Bronchial epithelial cell (primary cell): ENCODE results near the gene PRAMEF12. TPM values are rescaled to one million over a fixed set of nuclear protein-coding genes. Genes with fewer than 3 reads are reported as not detected.
A peak's percentile ranks its signal among the peaks of the same experiment; 100 is the strongest.
"Not testable (repeated sequence)": the region's sequence is repeated elsewhere in the genome, so short reads cannot be mapped to it uniquely, and the experiment has no call there.

Experiments
- DNase-seq: peaks from one replicate; pipeline ENCODE4 v3.0.0-alpha.2; 2010; ENCODE audit warnings: low read depth
- FAIRE-seq: peaks from 2 replicates; lab custom pipeline; 2011; peaks lifted over from hg19 to GRCh38; lab: Jason Lieb, UNC
- H3K27me3 ChIP-seq: 2 replicates; pipeline ENCODE4 v1.5.1; 2011; ENCODE audit warnings: low read length; ENCODE audit not compliant: control insufficient read depth, insufficient read depth
- H3K36me3 ChIP-seq: 2 replicates; pipeline ENCODE4 v1.5.1; 2011; ENCODE audit warnings: low read length; ENCODE audit not compliant: control insufficient read depth, insufficient read depth
- H3K4me3 ChIP-seq: 2 replicates; pipeline ENCODE4 v1.5.1; 2011; ENCODE audit warnings: mild to moderate bottlenecking, low read depth, low read length, control low read depth
- total RNA-seq: library from RNA; depleted of rRNA; stranded (reverse); fragments of >200 nt; gene quantifications from 2 replicates; pipeline ENCODE4 v1.2.1, GENCODE V29; 2014
- TF ChIP-seq, protein P1 (sequence below): IDR thresholded peaks from 2 replicates; pipeline ENCODE4 v1.5.1; 2011; ENCODE audit warnings: mild to moderate bottlenecking, moderate library complexity, low read length, control low read depth, inconsistent platforms; ENCODE audit not compliant: insufficient read depth, severe bottlenecking

The PRAMEF12 gene
- total RNA-seq, 1 donor from 2014 or later, result not detected

DNA sequence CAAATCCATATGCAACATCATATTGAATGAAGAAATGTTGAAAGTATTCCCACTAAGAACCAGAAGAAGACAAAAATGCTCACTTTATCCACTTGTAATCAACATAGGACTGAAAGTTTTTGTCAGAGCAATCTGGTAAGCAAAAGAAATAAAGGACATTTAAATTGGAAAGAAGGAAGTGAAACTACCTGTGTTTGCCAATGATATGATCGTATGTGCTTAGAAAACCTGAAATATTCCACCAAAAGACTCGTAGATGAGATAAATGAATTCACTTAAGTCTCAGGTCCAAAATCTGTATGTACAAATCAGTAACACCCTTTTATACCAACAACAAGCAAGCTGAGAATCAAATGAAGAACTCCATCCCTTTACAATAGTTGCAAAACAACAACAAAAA is 26.2 kb downstream of the PRAMEF12 start:
- TF ChIP-seq, protein P1, sequence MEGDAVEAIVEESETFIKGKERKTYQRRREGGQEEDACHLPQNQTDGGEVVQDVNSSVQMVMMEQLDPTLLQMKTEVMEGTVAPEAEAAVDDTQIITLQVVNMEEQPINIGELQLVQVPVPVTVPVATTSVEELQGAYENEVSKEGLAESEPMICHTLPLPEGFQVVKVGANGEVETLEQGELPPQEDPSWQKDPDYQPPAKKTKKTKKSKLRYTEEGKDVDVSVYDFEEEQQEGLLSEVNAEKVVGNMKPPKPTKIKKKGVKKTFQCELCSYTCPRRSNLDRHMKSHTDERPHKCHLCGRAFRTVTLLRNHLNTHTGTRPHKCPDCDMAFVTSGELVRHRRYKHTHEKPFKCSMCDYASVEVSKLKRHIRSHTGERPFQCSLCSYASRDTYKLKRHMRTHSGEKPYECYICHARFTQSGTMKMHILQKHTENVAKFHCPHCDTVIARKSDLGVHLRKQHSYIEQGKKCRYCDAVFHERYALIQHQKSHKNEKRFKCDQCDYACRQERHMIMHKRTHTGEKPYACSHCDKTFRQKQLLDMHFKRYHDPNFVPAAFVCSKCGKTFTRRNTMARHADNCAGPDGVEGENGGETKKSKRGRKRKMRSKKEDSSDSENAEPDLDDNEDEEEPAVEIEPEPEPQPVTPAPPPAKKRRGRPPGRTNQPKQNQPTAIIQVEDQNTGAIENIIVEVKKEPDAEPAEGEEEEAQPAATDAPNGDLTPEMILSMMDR, result no peak
- H3K27me3 ChIP-seq, result no peaks in the 10 kb centered on the region
- no peaks in the 10 kb centered on the region for H3K36me3 ChIP-seq
- DNase-seq (no peak), FAIRE-seq (no peak)
- no peak overlapping the region for H3K4me3 ChIP-seq

DNA sequence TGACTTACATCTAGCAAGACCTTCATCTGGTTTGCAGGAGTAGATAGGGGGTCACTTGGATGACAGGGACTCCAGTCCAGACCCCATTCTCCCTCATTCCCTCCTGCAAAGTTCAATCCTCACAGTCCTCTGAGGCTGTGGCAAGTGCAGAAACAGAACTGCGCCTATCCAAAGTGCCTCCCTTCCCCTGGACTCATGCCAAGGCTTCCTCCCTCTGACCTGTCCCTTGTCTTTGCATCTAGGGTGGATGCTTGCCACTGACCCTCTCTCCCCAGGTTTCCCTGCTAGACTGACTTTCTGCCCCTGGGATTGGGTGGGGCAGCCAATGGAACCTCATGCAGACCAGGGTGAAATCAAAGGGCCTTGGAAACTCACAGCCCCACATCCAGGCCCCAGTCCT is 36.4 kb downstream of the PRAMEF12 start:
- Histone ChIP-seq H3K4me3 (no peak overlapping the region), H3K27me3 (no peaks in the 10 kb centered on the region), H3K36me3 (no peaks in the 10 kb centered on the region)
- no peak for FAIRE-seq
- TF ChIP-seq, protein P1, result no peak
- no peak for DNase-seq

DNA sequence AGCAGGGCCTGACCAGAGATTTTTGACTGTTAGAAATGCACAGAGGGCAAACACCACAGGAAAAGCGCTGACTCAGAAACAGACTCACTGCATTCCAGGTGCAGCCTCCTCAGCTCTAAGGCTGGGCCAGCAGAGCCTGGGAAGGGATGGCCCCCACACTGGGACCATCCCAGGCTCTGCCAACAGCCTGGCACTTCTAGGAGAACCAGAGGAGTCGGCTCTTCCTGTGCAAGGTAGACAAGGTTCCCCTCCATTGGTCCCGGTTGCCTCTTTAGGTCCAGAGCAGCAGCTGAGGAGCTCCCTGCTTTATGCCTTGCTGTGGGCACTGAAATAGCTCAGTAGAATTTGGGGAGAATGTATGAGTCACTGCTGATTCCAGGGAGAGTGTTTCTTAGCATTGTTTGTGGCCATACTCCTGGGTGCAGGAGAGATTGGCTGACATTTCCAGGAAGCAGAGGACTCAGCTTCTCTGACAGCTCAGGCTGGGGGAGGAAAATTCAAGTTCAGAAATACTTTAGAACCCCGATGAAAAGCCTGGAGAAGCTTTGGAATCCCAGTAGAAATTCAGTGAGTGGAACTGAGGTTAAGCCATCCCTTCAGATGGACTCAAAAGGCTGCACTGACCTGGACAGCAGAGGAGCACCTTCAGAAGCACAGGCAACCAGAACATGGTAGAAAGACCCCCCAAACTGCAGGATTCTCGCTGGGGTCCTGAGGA is 37.3 kb downstream of the PRAMEF12 start:
- FAIRE-seq (no peak), DNase-seq (no peak)
- Histone ChIP-seq H3K4me3 (no peak overlapping the region), H3K36me3 (no peaks in the 10 kb centered on the region), H3K27me3 (no peaks in the 10 kb centered on the region)
- TF ChIP-seq, protein P1, result no peak

DNA sequence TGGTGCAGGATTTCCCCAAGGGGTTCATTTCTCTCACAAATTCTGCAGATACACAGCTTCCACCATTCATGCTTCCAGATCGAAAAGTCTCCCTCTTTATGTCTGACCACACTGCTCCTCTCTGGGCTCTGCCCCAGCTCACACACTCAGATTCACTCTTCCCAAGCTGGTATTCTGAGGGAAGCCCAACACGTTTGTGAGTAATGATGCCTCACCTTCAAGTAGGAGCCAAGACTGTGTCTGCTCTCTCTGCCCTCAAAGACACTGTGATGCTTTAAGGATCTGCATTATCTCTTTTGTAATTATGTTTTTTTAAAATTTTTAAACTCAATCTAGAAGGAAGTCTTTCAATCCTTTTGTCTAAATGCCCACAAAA is 37.9 kb downstream of the PRAMEF12 start:
- Histone ChIP-seq H3K27me3 (no peaks in the 10 kb centered on the region), H3K4me3 (no peak overlapping the region), H3K36me3 (no peaks in the 10 kb centered on the region)
- TF ChIP-seq, protein P1, result no peak
- no peak for FAIRE-seq
- peak; percentile 4 for DNase-seq

DNA sequence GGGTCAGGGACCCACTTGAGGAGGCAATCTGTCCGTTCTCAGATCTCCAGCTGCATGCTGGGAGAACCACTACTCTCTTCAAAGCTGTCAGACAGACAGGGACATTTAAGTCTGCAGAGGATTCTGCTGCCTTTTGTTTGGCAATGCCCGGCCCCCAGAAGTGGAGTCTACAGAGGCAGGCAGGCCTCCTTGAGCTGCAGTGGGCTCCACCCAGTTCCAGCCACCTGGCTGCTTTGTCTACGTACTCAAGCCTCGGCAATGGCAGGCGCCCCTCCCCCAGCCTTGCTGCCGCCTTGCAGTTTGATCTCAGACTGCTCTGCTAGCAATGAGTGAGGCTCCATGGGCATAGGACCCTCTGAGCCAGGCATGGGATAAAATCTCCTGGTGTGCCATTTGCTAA is 45.5 kb downstream of the PRAMEF12 start:
- H3K36me3 ChIP-seq, H3K27me3 ChIP-seq, DNase-seq, FAIRE-seq, H3K4me3 ChIP-seq: not testable (repeated sequence)

Other genes with a start within 250 kb of the PRAMEF12 start
- 29.3 and 63.7 TPM in 2 replicates for gene DHRS3, start 155.5 kb upstream of the PRAMEF12 start, total RNA-seq
- gene AADACL4, start 129.7 kb upstream of the PRAMEF12 start, total RNA-seq, result not detected in 2 replicates
- gene AADACL3, start 57.6 kb upstream of the PRAMEF12 start, total RNA-seq, result under 0.01 TPM in 1 of 2 replicates, not detected in the other
- not detected in 2 replicates for gene CFAP107, start 27.5 kb upstream of the PRAMEF12 start, total RNA-seq
- gene PRAMEF1, start 17.7 kb downstream of the PRAMEF12 start, total RNA-seq, result not detected in 2 replicates
- gene PRAMEF11, start 57.7 kb downstream of the PRAMEF12 start, total RNA-seq, result not detected in 2 replicates
- not detected in 2 replicates for gene HNRNPCL1, start 75.0 kb downstream of the PRAMEF12 start, total RNA-seq
- not detected in 2 replicates for gene PRAMEF2, start 83.3 kb downstream of the PRAMEF12 start, total RNA-seq
- not detected in 2 replicates for gene PRAMEF4, start 112.5 kb downstream of the PRAMEF12 start, total RNA-seq
- not detected in 2 replicates for gene PRAMEF10, start 124.5 kb downstream of the PRAMEF12 start, total RNA-seq
- gene PRAMEF7, start 142.9 kb downstream of the PRAMEF12 start, total RNA-seq, result not detected in 2 replicates
- not detected in 2 replicates for gene PRAMEF6, start 173.8 kb downstream of the PRAMEF12 start, total RNA-seq